ENCODE measurements around the gene CHAT.

GRCh38 chr10:49585387-49585786, 28.4 kb upstream of the CHAT start:
- no peak for TF ChIP-seq CTCF (IDR thresholded peaks at IDR 0.05 in 4 of 5, conservative IDR thresholded peaks at IDR 0.05 in 1 of 5)
- no peak for TF ChIP-seq POLR2A (IDR thresholded peaks at IDR 0.05)

All from gastrocnemius medialis (tissue), 4 donors.